Activated CD4-positive, alpha-beta T cell treated with anti-CD3 and anti-CD28 coated beads for 36 hours (primary cell): Measurements from ENCODE around the gene CYP2C19. TPM values are rescaled to one million over a fixed set of nuclear protein-coding genes. Genes with fewer than 3 reads are reported as not detected.
"Not testable (repeated sequence)": the region's sequence is repeated elsewhere in the genome, so short reads cannot be mapped to it uniquely, and the experiment has no call there.

Experiments
- ATAC-seq: fragments of 200-7000 bp; cut with Tn5 transposase; one replicate; pipeline ENCODE4 v1.10.0; 2021; ENCODE audit warnings: mild to moderate bottlenecking, moderate library complexity
- CTCF ChIA-PET: fragments of 350-600 bp; sonication (Branson Sonifier 250); formaldehyde crosslinking; loops from one replicate; lab custom pipeline; 2021; ENCODE audit warnings: antibody characterized with exemption; lab: Charles Lee
- POLR2A ChIA-PET: fragments of 350-600 bp; sonication (Branson Sonifier 250); formaldehyde crosslinking; loops from one replicate; lab custom pipeline; 2021; ENCODE audit warnings: antibody characterized with exemption, inconsistent platforms; lab: Charles Lee
- DNase-seq: peaks from one replicate; pipeline ENCODE4 v3.0.0-alpha.2; 2020
- H3K27ac Mint-ChIP-seq: one replicate; pipeline ENCODE4 v1.8.0; 2021; ENCODE audit warnings: mixed read lengths
- H3K27me3 Mint-ChIP-seq: one replicate; pipeline ENCODE4 v1.8.0; 2021; ENCODE audit warnings: mixed read lengths
- H3K36me3 Mint-ChIP-seq: one replicate; pipeline ENCODE4 v1.8.0; 2021; ENCODE audit warnings: low read depth, mixed read lengths
- H3K4me1 Mint-ChIP-seq: one replicate; pipeline ENCODE4 v1.8.0; 2021; ENCODE audit warnings: mixed read lengths
- H3K4me3 Mint-ChIP-seq: one replicate; pipeline ENCODE4 v1.8.0; 2021; ENCODE audit warnings: mild to moderate bottlenecking, moderate library complexity, mixed read lengths
- H3K9me3 Mint-ChIP-seq: one replicate; pipeline ENCODE4 v1.8.0; 2021; ENCODE audit warnings: low read depth, mixed read lengths
- intact Hi-C, 2 experiments: fragments of 100-400 bp; cut with DNase I in 1 of 2; cut with micrococcal nuclease in 1 of 2; formaldehyde crosslinking; loops; one replicate each; pipeline versions ENCODE4 v1.14.2 to v1.15.1; 2022 to 2024; cut with DNase I, micrococcal nuclease
- total RNA-seq, 2 experiments: library from RNA; stranded (reverse); gene quantifications; one replicate each; pipeline ENCODE4 v1.2.3, GENCODE V29; 2021

Gene CYP2C19
- total RNA-seq, 2 experiments from 2014 or later, result not detected

- no peak for ATAC-seq
- DNase-seq, result no peak
- intact Hi-C loops, result no loop called here
- Mint-ChIP-seq H3K4me1 (no peaks in the 10 kb centered on the region), H3K27ac (no peak overlapping the region), H3K27me3 (no peaks in the 10 kb centered on the region), H3K9me3 (peaks cover 2% of the 10 kb centered on the region), H3K36me3 (no peaks in the 10 kb centered on the region), H3K4me3 (no peak overlapping the region)
- CTCF ChIA-PET, result no interaction called here
- POLR2A ChIA-PET, result interaction anchor here (0.7 kb wide), 1 partner anchor 52 kb away, joined by 3 read pairs; no protein-coding TSS in a partner anchor
These were observed 22.7 kb downstream of the CYP2C19 start for GRCh38 chr10:94785211-94785610.

- H3K4me1 Mint-ChIP-seq, H3K36me3 Mint-ChIP-seq, POLR2A ChIA-PET, H3K4me3 Mint-ChIP-seq, H3K27ac Mint-ChIP-seq, intact Hi-C loops, H3K27me3 Mint-ChIP-seq, DNase-seq, ATAC-seq: not testable (repeated sequence)
- CTCF ChIA-PET, result interaction anchor here (0.6 kb wide), 1 partner anchor 313 kb away, joined by 3 read pairs; no protein-coding TSS in a partner anchor
- peaks cover 14% of the 10 kb centered on the region for H3K9me3 Mint-ChIP-seq
These were observed 38.1 kb downstream of the CYP2C19 start for GRCh38 chr10:94800551-94800950.

GRCh38 chr10:94803307-94803706 is 40.8 kb downstream of the CYP2C19 start:
- Mint-ChIP-seq H3K4me3 (no peak overlapping the region), H3K4me1 (no peaks in the 10 kb centered on the region), H3K36me3 (no peaks in the 10 kb centered on the region), H3K9me3 (peaks cover 5% of the 10 kb centered on the region), H3K27me3 (no peaks in the 10 kb centered on the region), H3K27ac (no peak overlapping the region)
- DNase-seq (no peak), ATAC-seq (no peak)
- ChIA-PET CTCF (no interaction called here), POLR2A (no interaction called here)
- intact Hi-C loops, result no loop called here

- CTCF ChIA-PET, result not testable (repeated sequence)
These were observed 67.5 kb downstream of the CYP2C19 start for GRCh38 chr10:94830025-94830424.

GRCh38 chr10:94846204-94846603 is 83.7 kb downstream of the CYP2C19 start:
- CTCF ChIA-PET, result no interaction called here
- intact Hi-C loops, result no loop called here

More at GRCh38 chr10:94830025-94830424, 67.5 kb downstream of the CYP2C19 start:
- H3K36me3 Mint-ChIP-seq, DNase-seq, H3K4me1 Mint-ChIP-seq, intact Hi-C loops, ATAC-seq, POLR2A ChIA-PET, H3K4me3 Mint-ChIP-seq, H3K27ac Mint-ChIP-seq, H3K27me3 Mint-ChIP-seq: not testable (repeated sequence)
- peaks cover 15% of the 10 kb centered on the region for H3K9me3 Mint-ChIP-seq

GRCh38 chr10:94850766-94851165 is 88.3 kb downstream of the CYP2C19 start:
- H3K27ac Mint-ChIP-seq, result no peak overlapping the region
- DNase-seq (no peak), ATAC-seq (no peak)
- no peaks in the 10 kb centered on the region for H3K4me1 Mint-ChIP-seq
- ChIA-PET POLR2A (no interaction called here), CTCF (no interaction called here)
- peaks cover 5% of the 10 kb centered on the region for H3K9me3 Mint-ChIP-seq
- H3K36me3 Mint-ChIP-seq, result no peaks in the 10 kb centered on the region
- no peak overlapping the region for H3K4me3 Mint-ChIP-seq
- intact Hi-C loops, result no loop called here
- no peaks in the 10 kb centered on the region for H3K27me3 Mint-ChIP-seq

More at GRCh38 chr10:94846204-94846603, 83.7 kb downstream of the CYP2C19 start:
- H3K4me3 Mint-ChIP-seq, result no peak overlapping the region
- H3K9me3 Mint-ChIP-seq, result peaks cover 5% of the 10 kb centered on the region
- H3K36me3 Mint-ChIP-seq, result no peaks in the 10 kb centered on the region
- DNase-seq (no peak), ATAC-seq (no peak)
- no peaks in the 10 kb centered on the region for H3K27me3 Mint-ChIP-seq
- POLR2A ChIA-PET, result no interaction called here
- no peak overlapping the region for H3K27ac Mint-ChIP-seq
- no peaks in the 10 kb centered on the region for H3K4me1 Mint-ChIP-seq

- ATAC-seq (no peak), DNase-seq (no peak)
- intact Hi-C loops, result no loop called here
- H3K4me1 Mint-ChIP-seq, result no peaks in the 10 kb centered on the region
- H3K27me3 Mint-ChIP-seq, result no peaks in the 10 kb centered on the region
- H3K27ac Mint-ChIP-seq, result no peak overlapping the region
- no peak overlapping the region for H3K4me3 Mint-ChIP-seq
- CTCF ChIA-PET, result no interaction called here
- no peaks in the 10 kb centered on the region for H3K36me3 Mint-ChIP-seq
- POLR2A ChIA-PET, result no interaction called here
- H3K9me3 Mint-ChIP-seq, result peaks cover 5% of the 10 kb centered on the region
These were observed 88.8 kb downstream of the CYP2C19 start for GRCh38 chr10:94851263-94851662.

- H3K27me3 Mint-ChIP-seq, result no peaks in the 10 kb centered on the region
- peaks cover 7% of the 10 kb centered on the region for H3K9me3 Mint-ChIP-seq
- no peak overlapping the region for H3K27ac Mint-ChIP-seq
- no peak for DNase-seq
- no peaks in the 10 kb centered on the region for H3K36me3 Mint-ChIP-seq
- intact Hi-C loops, result no loop called here
- POLR2A ChIA-PET, result no interaction called here
- H3K4me1 Mint-ChIP-seq, result no peaks in the 10 kb centered on the region
- CTCF ChIA-PET, result no interaction called here
- no peak for ATAC-seq
- H3K4me3 Mint-ChIP-seq, result no peak overlapping the region
These were observed 90.0 kb downstream of the CYP2C19 start for GRCh38 chr10:94852438-94852837.

- Mint-ChIP-seq H3K36me3 (no peaks in the 10 kb centered on the region), H3K9me3 (peaks cover 8% of the 10 kb centered on the region), H3K27me3 (no peaks in the 10 kb centered on the region), H3K4me1 (no peaks in the 10 kb centered on the region), H3K27ac (no peak overlapping the region), H3K4me3 (no peak overlapping the region)
- DNase-seq (no peak), ATAC-seq (no peak)
- POLR2A ChIA-PET, result no interaction called here
- CTCF ChIA-PET, result no interaction called here
- intact Hi-C loops, result no loop called here
These were observed 90.6 kb downstream of the CYP2C19 start for GRCh38 chr10:94853065-94853464.

- intact Hi-C loops, result no loop called here
- no peak for DNase-seq
- no peak for ATAC-seq
- H3K27me3 Mint-ChIP-seq, result no peaks in the 10 kb centered on the region
- ChIA-PET POLR2A (no interaction called here), CTCF (no interaction called here)
- peaks cover 3% of the 10 kb centered on the region for H3K9me3 Mint-ChIP-seq
- no peak overlapping the region for H3K4me3 Mint-ChIP-seq
- no peak overlapping the region for H3K27ac Mint-ChIP-seq
- no peaks in the 10 kb centered on the region for H3K36me3 Mint-ChIP-seq
- H3K4me1 Mint-ChIP-seq, result no peaks in the 10 kb centered on the region
These were observed 95.5 kb downstream of the CYP2C19 start for GRCh38 chr10:94858005-94858404.

GRCh38 chr10:94859086-94859485 is 96.6 kb downstream of the CYP2C19 start:
- Mint-ChIP-seq H3K9me3 (peaks cover 5% of the 10 kb centered on the region), H3K27ac (no peak overlapping the region), H3K4me3 (no peak overlapping the region), H3K27me3 (no peaks in the 10 kb centered on the region), H3K36me3 (no peaks in the 10 kb centered on the region), H3K4me1 (no peaks in the 10 kb centered on the region)
- CTCF ChIA-PET, result no interaction called here
- DNase-seq (no peak), ATAC-seq (no peak)
- POLR2A ChIA-PET, result no interaction called here
- intact Hi-C loops, result no loop called here

GRCh38 chr10:94878649-94879048 is 116.2 kb downstream of the CYP2C19 start:
- no peaks in the 10 kb centered on the region for H3K27me3 Mint-ChIP-seq
- CTCF ChIA-PET, result interaction anchor here (0.6 kb wide), 1 partner anchor 11 kb away, joined by 3 read pairs; no protein-coding TSS in a partner anchor
- ATAC-seq, result no peak
- no peak overlapping the region for H3K27ac Mint-ChIP-seq
- intact Hi-C loops, result no loop called here
- no peaks in the 10 kb centered on the region for H3K4me1 Mint-ChIP-seq
- no peak overlapping the region for H3K4me3 Mint-ChIP-seq
- no peaks in the 10 kb centered on the region for H3K36me3 Mint-ChIP-seq
- POLR2A ChIA-PET, result no interaction called here
- DNase-seq, result no peak
- H3K9me3 Mint-ChIP-seq, result peaks cover 2% of the 10 kb centered on the region
